Liver (tissue), 3 donors: ENCODE results near the gene BCS1L.

Experiments
- EGR1 ChIP-seq, 2 donors: IDR thresholded peaks; 2 replicates each; pipeline ENCODE4 v1.6.1; 2016 to 2018; ENCODE audit warnings: antibody characterized with exemption in 2 of 2, low read depth in 2 of 2
- FOXA1 ChIP-seq: IDR thresholded peaks from 2 replicates; pipeline ENCODE4 v1.6.1; 2016; ENCODE audit warnings: antibody characterized with exemption
- JUND ChIP-seq, 2 donors: IDR thresholded peaks; 2 replicates each; pipeline ENCODE4 v1.6.1; 2016; ENCODE audit warnings: antibody characterized with exemption in 2 of 2
- SP1 ChIP-seq: IDR thresholded peaks from 2 replicates; pipeline ENCODE4 v1.6.1; 2018; ENCODE audit warnings: antibody characterized with exemption, mild to moderate bottlenecking
- TAF1 ChIP-seq: conservative IDR thresholded peaks from 2 replicates; pipeline ENCODE4 v1.6.1; 2016; ENCODE audit warnings: antibody characterized with exemption, mild to moderate bottlenecking
- YY1 ChIP-seq: IDR thresholded peaks from 2 replicates; pipeline ENCODE4 v1.6.1; 2016; ENCODE audit warnings: antibody characterized with exemption, mild to moderate bottlenecking
- TF ChIP-seq, protein P1 (sequence below): IDR thresholded peaks from 2 replicates; pipeline ENCODE4 v1.6.1; 2016; ENCODE audit warnings: antibody characterized with exemption, mild to moderate bottlenecking
- TF ChIP-seq, protein P2 (sequence below): fragments of 150-350 bp; IDR thresholded peaks from 2 replicates; pipeline ENCODE4 v1.5.1; 2017; ENCODE audit warnings: improper control_type of control experiment, low read depth, low read length; ENCODE audit not compliant: missing input control
- donor health status: healthy.
- donor health status: healthy.

- TF ChIP-seq, protein P1, sequence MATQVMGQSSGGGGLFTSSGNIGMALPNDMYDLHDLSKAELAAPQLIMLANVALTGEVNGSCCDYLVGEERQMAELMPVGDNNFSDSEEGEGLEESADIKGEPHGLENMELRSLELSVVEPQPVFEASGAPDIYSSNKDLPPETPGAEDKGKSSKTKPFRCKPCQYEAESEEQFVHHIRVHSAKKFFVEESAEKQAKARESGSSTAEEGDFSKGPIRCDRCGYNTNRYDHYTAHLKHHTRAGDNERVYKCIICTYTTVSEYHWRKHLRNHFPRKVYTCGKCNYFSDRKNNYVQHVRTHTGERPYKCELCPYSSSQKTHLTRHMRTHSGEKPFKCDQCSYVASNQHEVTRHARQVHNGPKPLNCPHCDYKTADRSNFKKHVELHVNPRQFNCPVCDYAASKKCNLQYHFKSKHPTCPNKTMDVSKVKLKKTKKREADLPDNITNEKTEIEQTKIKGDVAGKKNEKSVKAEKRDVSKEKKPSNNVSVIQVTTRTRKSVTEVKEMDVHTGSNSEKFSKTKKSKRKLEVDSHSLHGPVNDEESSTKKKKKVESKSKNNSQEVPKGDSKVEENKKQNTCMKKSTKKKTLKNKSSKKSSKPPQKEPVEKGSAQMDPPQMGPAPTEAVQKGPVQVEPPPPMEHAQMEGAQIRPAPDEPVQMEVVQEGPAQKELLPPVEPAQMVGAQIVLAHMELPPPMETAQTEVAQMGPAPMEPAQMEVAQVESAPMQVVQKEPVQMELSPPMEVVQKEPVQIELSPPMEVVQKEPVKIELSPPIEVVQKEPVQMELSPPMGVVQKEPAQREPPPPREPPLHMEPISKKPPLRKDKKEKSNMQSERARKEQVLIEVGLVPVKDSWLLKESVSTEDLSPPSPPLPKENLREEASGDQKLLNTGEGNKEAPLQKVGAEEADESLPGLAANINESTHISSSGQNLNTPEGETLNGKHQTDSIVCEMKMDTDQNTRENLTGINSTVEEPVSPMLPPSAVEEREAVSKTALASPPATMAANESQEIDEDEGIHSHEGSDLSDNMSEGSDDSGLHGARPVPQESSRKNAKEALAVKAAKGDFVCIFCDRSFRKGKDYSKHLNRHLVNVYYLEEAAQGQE, result no peak
- TF ChIP-seq EGR1 (IDR thresholded peaks at IDR 0.05; ENCODE audit: low read depth in 2 of 2) (no peak), TAF1 (no peak), SP1 (no peak), YY1 (no peak), FOXA1 (no peak), JUND (IDR thresholded peaks at IDR 0.05) (no peak)
- TF ChIP-seq, protein P2, sequence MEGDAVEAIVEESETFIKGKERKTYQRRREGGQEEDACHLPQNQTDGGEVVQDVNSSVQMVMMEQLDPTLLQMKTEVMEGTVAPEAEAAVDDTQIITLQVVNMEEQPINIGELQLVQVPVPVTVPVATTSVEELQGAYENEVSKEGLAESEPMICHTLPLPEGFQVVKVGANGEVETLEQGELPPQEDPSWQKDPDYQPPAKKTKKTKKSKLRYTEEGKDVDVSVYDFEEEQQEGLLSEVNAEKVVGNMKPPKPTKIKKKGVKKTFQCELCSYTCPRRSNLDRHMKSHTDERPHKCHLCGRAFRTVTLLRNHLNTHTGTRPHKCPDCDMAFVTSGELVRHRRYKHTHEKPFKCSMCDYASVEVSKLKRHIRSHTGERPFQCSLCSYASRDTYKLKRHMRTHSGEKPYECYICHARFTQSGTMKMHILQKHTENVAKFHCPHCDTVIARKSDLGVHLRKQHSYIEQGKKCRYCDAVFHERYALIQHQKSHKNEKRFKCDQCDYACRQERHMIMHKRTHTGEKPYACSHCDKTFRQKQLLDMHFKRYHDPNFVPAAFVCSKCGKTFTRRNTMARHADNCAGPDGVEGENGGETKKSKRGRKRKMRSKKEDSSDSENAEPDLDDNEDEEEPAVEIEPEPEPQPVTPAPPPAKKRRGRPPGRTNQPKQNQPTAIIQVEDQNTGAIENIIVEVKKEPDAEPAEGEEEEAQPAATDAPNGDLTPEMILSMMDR, result no peak
Measured at GRCh38 chr2:218638372-218638771, 21.1 kb upstream of the BCS1L start.
